Colonic mucosa (tissue), 4 donors: ENCODE data around the gene TANGO2. TPM values are rescaled to one million over a fixed set of nuclear protein-coding genes. Genes with fewer than 3 reads are reported as not detected.

Experiments used
- DNase-seq: peaks from one replicate; pipeline ENCODE4 v3.0.0-alpha.2; 2020
- H3K27ac ChIP-seq: fragments of 200-600 bp; one replicate; pipeline ENCODE4 v1.8.0; 2021
- H3K27me3 ChIP-seq: fragments of 200-600 bp; one replicate; pipeline ENCODE4 v1.8.0; 2021
- H3K36me3 ChIP-seq: fragments of 200-600 bp; one replicate; pipeline ENCODE4 v1.8.0; 2021
- H3K4me1 ChIP-seq: fragments of 200-600 bp; one replicate; pipeline ENCODE4 v1.8.0; 2021; ENCODE audit warnings: mild to moderate bottlenecking
- H3K4me3 ChIP-seq: fragments of 200-600 bp; one replicate; pipeline ENCODE4 v1.8.0; 2021
- H3K9ac ChIP-seq, 2 donors: one replicate each; pipeline ENCODE4 v1.7.0; 2013; ENCODE audit warnings: control low read depth in 2 of 2, low read depth in 2 of 2, low read length in 2 of 2
- H3K9me3 ChIP-seq: fragments of 200-600 bp; one replicate; pipeline ENCODE4 v1.8.0; 2021
- CTCF ChIP-seq: fragments of 200-600 bp; IDR thresholded peaks from one replicate; pipeline ENCODE4 v1.8.0; 2022; ENCODE audit warnings: antibody characterized with exemption, mild to moderate bottlenecking
- intact Hi-C: fragments of 100-400 bp; cut with DNase I; formaldehyde crosslinking; loops from one replicate; pipeline ENCODE4 v1.14.1; 2022
- total RNA-seq, 2 donors: library from RNA; stranded (reverse); fragmentation: NEBNext Ultra II Directional in 1 of 2; extraction: Animal tissue kit (Norgen Biotek cat#: 25700) in 1 of 2; gene quantifications; one replicate each; pipeline ENCODE4 v1.2.1, GENCODE V29; 2021
- donor health status: healthy.
- donor health status: DM: no; HTN: no; CAD: no.
- donor health status: DM: no; HTN: no; CAD: no.

TANGO2 gene
- total RNA-seq, 2 donors from 2014 or later = 22.1 to 34.1 TPM

DNA sequence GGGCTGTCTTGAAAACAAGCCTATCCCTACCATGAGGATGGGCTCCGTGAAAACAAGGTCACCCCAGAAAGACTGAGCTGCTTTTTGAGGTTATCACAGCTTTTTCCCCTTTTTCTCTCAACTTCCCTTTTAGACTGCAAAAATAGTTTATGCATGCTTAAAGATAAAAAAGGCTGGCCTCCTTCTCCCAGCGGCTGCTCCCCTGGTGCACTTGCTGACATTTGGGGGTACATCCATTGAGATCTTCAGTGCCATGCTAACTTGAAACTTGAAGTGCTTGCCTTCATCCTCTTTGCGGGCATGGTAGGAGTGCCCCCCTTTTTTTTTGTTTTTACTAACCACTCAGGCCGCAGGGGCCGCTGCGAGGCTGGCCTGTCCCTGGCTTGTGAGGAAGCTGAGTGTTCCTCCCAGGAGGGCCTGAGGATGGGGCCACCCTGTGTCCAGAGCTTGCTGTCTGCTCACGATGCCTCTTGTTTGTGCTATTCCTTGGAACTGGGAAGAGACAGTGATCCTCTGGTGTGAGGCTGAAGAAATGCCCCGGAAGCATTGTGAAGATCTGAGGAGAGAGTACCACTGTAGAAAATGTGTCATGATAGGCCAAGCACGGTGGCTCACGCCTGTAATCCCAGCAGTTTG lies 2.2 kb downstream of the TANGO2 start:
- intact Hi-C loops = no loop called here
- peaks cover 5% of the 10 kb centered on the region for H3K4me1 ChIP-seq
- no peaks in the 10 kb centered on the region for H3K36me3 ChIP-seq
- no peak for TF ChIP-seq CTCF
- DNase-seq = no peak
- no peak overlapping the region for H3K4me3 ChIP-seq
- H3K27ac ChIP-seq = no peak overlapping the region
- no peak overlapping the region for H3K9ac ChIP-seq
- H3K27me3 ChIP-seq = no peaks in the 10 kb centered on the region
- no peaks in the 10 kb centered on the region for H3K9me3 ChIP-seq

DNA sequence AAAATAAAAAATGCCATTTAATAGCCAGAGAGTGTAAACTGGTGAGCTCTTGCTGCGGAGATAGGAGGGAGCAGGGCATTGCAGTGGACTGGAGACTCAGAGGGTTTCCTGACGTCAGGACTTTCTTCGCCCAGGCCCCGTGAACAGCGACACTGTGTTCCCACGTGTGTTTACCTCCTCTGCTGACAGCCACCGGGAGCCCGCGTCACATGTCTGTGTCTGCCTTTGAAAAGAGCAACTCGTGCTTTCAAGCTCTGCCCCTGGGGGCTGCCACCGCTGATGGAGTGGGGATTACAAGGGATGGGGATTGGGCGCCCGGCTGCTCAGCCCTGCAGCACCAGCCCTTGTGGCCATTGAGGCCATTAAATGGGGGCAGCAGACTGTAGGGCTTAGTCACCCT lies 3.3 kb downstream of the TANGO2 start:
- Histone ChIP-seq H3K9me3 (no peaks in the 10 kb centered on the region), H3K9ac (no peak overlapping the region), H3K27ac (no peak overlapping the region), H3K27me3 (no peaks in the 10 kb centered on the region), H3K4me1 (peaks cover 5% of the 10 kb centered on the region), H3K36me3 (no peaks in the 10 kb centered on the region), H3K4me3 (no peak overlapping the region)
- no peak for TF ChIP-seq CTCF
- intact Hi-C loops = no loop called here
- DNase-seq = no peak

- intact Hi-C loops = no loop called here
- no peak overlapping the region for H3K27ac ChIP-seq
Measured at GRCh38 chr22:20024650-20025397, 3.9 kb downstream of the TANGO2 start.

DNA sequence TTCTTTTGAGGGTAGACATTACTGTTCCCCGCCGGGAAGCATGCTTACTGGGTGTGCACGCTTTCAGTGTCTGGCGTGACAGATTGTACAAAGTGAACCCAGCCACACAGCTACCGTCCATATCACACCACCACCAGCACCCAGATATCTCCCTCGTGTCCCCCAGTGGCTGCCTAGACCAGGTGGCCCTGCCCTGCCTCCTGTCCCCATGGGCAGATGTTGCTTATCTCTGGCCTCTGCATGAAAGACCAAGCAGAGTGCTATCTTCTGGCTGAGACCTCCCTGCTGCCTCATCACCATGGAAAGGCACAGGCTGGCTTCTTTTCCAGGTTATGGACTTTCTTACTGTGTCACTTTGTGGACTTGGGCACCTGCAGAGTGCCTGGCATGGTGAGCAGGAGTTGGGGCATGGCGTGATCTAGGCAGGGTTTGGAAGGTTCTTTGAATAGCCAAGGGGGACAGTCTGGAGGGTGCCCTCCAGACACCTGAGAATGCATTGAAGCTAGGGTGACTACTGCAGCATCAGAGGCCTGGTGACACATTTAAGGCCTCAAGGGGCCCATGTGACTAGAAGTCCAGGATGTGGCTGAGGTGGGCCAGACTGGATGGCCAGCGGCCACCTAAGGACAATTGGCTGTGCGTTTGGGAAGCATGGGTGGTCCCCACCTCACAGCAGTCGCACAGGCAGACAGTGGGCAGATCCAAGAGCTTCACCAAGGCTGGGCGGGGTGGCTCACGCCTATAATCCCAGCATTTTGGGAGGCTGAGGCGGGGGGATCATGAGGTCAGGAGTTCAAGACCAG lies 4.7 kb downstream of the TANGO2 start:
- Histone ChIP-seq H3K36me3 (no peaks in the 10 kb centered on the region), H3K27ac (no peak overlapping the region), H3K4me1 (peaks cover 5% of the 10 kb centered on the region), H3K27me3 (no peaks in the 10 kb centered on the region), H3K9me3 (no peaks in the 10 kb centered on the region), H3K4me3 (no peak overlapping the region), H3K9ac (no peak overlapping the region)
- DNase-seq = no peak
- TF ChIP-seq CTCF = no peak
- intact Hi-C loops = no loop called here

More at GRCh38 chr22:20024650-20025397, 3.9 kb downstream of the TANGO2 start:
- H3K4me1 ChIP-seq = peaks cover 5% of the 10 kb centered on the region
- no peak for DNase-seq
- H3K9me3 ChIP-seq = no peaks in the 10 kb centered on the region
- no peak for TF ChIP-seq CTCF
- H3K27me3 ChIP-seq = no peaks in the 10 kb centered on the region
- no peaks in the 10 kb centered on the region for H3K36me3 ChIP-seq
- no peak overlapping the region for H3K9ac ChIP-seq
- H3K4me3 ChIP-seq = no peak overlapping the region

- Histone ChIP-seq H3K36me3 (no peaks in the 10 kb centered on the region), H3K4me3 (no peak overlapping the region), H3K9me3 (no peaks in the 10 kb centered on the region), H3K4me1 (peaks cover 5% of the 10 kb centered on the region), H3K27me3 (no peaks in the 10 kb centered on the region), H3K27ac (no peak overlapping the region), H3K9ac (no peak overlapping the region)
- DNase-seq = no peak
- TF ChIP-seq CTCF = no peak
- intact Hi-C loops = no loop called here
Measured at GRCh38 chr22:20026204-20026908, 5.4 kb downstream of the TANGO2 start.
